Activated naive CD4-positive, alpha-beta T cell treated with anti-CD3 and anti-CD28 coated beads, Interleukin-2, amount 50 U/mL, for 72 hours (primary cell): Measurements from ENCODE around the gene DYNLT1. TPM values are rescaled to one million over a fixed set of nuclear protein-coding genes. Genes with fewer than 3 reads are reported as not detected.

Experiments
- ATAC-seq, 2 donors: fragments of 150-1000 bp; cut with Tn5 transposase; 2 replicates each; pipeline ENCODE4 v1.10.0; 2021; ENCODE audit warnings: mild to moderate bottlenecking in 2 of 2, moderate library complexity in 2 of 2
- DNase-seq, 2 donors: peaks; one replicate each; pipeline ENCODE4 v3.0.0; 2021 to 2022; ENCODE audit warnings: low spot score in 2 of 2
- H3K27ac Mint-ChIP-seq, 2 donors: one replicate each; pipeline ENCODE4 v1.8.0; 2022; ENCODE audit warnings: mild to moderate bottlenecking in 2 of 2, mixed read lengths in 2 of 2
- H3K36me3 Mint-ChIP-seq, 2 donors: one replicate each; pipeline ENCODE4 v1.8.0; 2022; ENCODE audit warnings: mixed read lengths in 2 of 2
- H3K9me3 Mint-ChIP-seq, 2 donors: one replicate each; pipeline ENCODE4 v1.8.0; 2022; ENCODE audit warnings: mixed read lengths in 2 of 2
- total RNA-seq, 2 donors: library from RNA; stranded (reverse); gene quantifications; one replicate each; pipeline ENCODE4 v1.2.3, GENCODE V29; 2022

Gene DYNLT1
- total RNA-seq, 2 donors from 2014 or later, result 51.4 to 91.0 TPM

DNA sequence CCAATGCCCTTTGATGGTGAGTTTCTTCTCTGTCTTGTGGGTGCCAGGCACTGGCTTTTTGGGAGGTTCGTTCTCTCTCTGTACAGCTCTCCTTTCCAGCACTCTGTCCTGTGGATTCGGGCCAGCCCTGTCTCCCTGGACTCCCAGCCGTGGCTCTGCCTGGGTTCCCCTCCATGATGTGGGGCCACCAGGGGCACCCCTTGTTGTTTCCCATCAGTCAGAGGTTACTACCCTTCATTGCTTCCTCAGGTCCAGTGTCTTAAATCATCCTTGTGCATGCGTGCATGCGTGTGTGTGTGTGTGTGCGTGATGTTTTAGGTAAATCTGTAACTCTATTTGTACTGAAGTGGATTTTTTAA, 40.5 kb downstream of the DYNLT1 start:
- ATAC-seq (no peak), DNase-seq (no peak)
- Mint-ChIP-seq H3K9me3 (no peaks in the 10 kb centered on the region), H3K27ac (peak overlapping the region in 1 of 2 donors; percentile 21), H3K36me3 (peaks cover 9 to 10% of the 10 kb centered on the region in 2 donors)

DNA sequence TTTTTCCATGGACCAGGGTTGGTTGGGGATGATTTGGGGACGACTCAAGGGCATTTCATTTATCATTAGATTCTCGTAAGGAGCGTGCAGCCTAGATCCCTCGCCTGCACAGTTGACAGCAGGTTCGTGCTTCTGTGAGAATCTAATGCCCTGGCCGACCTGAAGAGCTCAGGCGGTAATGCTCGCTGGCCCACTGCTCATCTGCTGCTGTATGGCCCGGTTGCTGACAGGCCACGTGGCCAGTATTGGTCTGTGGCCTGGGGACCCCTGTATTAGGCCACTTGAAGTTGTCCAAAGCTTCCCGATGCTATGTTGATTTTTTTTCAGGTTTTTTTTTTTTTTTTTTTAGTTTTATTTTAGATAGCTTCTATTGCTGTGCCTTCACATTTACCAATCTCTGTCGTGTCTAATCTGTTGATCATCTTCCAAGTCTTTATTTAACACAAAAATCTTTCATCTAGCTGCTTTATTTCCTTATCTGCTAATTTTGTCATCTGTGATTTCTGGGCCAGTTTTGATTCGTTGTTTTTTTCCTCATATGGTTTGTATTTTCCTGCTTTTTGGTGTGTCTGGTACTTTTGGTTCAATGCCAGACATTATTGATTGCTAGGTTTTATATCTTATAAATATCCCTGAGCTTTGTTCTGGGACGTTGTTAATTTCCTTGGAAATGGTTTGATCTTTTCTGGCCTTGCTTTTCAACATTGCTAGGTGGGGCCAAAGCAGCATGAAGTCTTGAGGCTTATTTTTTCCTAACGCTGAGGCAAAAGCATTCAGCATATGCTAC, 41.1 kb downstream of the DYNLT1 start:
- no peak for ATAC-seq

DNA sequence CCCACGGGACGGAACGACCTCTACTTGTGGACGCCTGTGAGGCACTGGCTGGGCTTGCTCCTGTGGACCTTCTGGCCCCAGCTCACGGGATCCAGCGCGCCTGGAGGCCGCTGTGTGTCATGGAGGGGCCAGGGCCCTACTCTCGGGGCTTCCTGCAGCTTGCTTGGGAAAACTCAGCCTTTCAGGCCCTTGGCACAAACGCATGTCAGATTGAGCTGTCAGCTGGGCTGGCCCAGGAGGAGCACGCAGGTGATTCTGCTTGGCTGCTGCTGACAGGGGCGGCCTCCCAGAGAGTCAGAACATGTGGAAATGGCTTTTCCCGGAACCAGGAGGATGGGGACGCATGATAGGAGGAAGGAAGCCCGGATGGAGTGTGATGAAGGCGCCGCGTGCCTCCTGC, 44.9 kb downstream of the DYNLT1 start:
- no peak for ATAC-seq
- H3K9me3 Mint-ChIP-seq, result no peaks in the 10 kb centered on the region
- H3K36me3 Mint-ChIP-seq, result peaks cover 0 to 5% of the 10 kb centered on the region in 2 donors

More for the DNA sequence above, 41.1 kb downstream of the DYNLT1 start:
- H3K27ac Mint-ChIP-seq, result peak overlapping the region; percentile 21 to 22
- H3K9me3 Mint-ChIP-seq, result no peaks in the 10 kb centered on the region
- no peak for DNase-seq
- peaks cover 9 to 10% of the 10 kb centered on the region in 2 donors for H3K36me3 Mint-ChIP-seq

DNA sequence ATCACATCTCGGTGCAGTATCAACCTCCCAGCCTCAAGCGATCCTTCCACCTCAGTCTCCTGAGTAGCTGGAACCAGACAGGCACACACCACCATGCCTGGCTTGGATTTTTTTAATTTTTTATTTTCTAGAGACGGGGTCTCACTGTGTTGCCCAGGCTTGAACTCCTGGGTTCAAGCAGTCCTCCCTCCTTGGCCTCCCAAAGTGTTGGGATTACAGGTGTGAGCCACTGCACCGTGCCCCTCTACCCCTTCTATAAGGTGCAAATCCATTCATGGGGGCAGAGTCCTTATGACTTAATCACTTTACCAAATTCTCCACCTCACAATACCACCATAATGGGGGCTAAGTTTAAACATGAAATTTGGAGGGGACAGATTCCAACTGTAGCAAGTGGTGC, 47.0 kb downstream of the DYNLT1 start:
- H3K9me3 Mint-ChIP-seq, result no peaks in the 10 kb centered on the region
- no peak for DNase-seq
- no peak for ATAC-seq
- H3K36me3 Mint-ChIP-seq, result peaks cover 0 to 5% of the 10 kb centered on the region in 2 donors
- H3K27ac Mint-ChIP-seq, result peak overlapping the region; percentile 17 to 66

More for the DNA sequence above, 44.9 kb downstream of the DYNLT1 start:
- no peak for DNase-seq
- H3K27ac Mint-ChIP-seq, result peak overlapping the region in 1 of 2 donors; percentile 70

DNA sequence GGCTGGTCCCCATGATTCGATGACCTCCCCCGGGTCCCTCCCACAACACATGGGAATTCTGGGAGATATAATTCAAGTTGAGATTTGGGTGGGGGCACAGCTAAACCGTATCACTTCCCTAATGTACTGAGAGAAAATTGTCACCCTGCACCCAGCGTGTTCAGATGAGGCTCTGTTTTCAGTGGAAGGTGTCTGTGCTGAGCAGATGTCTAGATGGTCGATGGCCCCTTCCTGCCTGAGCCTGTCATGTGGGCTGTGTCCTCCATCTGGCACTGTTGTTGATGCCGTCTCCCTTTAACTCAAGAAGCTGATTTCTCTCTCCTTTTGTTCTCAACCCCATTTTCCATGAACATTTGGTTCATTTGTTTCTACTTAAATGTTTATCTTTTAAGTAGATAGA, 47.7 kb downstream of the DYNLT1 start:
- DNase-seq (no peak), ATAC-seq (no peak)
- peak overlapping the region in 1 of 2 donors; percentile 66 for H3K27ac Mint-ChIP-seq
- H3K36me3 Mint-ChIP-seq, result peaks cover 2 to 5% of the 10 kb centered on the region in 2 donors
- H3K9me3 Mint-ChIP-seq, result no peaks in the 10 kb centered on the region

DNA sequence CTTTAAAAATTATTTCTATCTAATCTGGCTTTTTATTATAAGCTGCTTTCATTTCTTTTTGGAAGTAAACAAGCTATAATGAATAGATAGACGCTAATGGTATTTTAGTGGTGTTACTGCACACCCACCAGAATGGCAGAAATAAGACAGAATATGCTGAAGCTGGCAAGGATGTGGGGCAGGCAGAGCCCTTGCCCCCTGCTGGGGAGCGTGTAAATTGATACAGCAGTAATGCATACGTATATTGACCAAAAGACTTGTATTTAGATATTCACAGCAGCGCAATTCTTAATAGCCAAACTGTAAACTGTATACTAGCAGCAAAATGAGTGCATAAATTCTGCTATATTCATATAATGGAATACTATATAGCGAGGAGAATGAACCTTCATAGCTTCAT, 49.3 kb downstream of the DYNLT1 start:
- Mint-ChIP-seq H3K27ac (peak overlapping the region; percentile 31 to 75), H3K36me3 (peaks cover 11 to 14% of the 10 kb centered on the region in 2 donors), H3K9me3 (no peaks in the 10 kb centered on the region)
- ATAC-seq (no peak), DNase-seq (no peak)

DNA sequence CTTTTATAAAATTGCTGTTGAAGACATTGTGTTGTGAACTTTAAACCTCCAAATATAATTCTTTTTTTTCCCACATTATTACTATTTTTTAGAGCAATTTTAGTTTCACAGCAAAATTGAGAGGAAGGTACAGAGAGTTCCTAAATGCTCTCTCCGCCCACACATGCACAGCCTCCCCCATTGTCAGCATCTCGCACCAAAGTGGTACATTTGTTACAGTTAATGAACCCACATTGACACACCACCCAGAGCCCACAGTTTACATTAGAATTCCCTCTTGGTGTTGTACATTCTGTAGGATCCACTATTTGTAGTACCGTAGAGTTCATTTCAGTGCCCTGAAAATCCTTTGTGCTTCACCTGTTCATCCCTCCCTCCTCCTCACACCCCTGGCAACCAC, 50.9 kb downstream of the DYNLT1 start:
- DNase-seq, result no peak
- peaks cover 11 to 14% of the 10 kb centered on the region in 2 donors for H3K36me3 Mint-ChIP-seq
- no peaks in the 10 kb centered on the region for H3K9me3 Mint-ChIP-seq
- no peak overlapping the region for H3K27ac Mint-ChIP-seq
- no peak for ATAC-seq

DNA sequence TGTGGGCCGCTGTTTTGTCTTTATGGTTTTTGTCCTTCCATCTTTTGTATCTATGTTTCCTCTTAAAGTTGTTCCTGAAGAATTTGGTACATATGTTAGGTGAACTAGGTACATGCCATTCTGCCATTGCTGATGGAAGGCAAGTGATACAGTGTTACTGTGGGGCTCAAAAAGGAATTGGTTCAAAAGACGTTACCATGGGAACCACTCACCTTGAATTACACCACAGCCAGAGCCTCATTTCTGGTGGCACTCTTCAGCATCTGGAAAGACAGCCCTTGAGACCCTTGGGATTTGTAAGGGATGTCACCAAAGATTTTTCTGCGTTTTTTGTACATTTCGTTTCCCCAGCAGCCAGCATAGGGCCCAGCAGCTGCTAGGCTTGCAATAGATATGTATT, 52.7 kb downstream of the DYNLT1 start:
- Mint-ChIP-seq H3K36me3 (peaks cover 11 to 14% of the 10 kb centered on the region in 2 donors), H3K27ac (peak overlapping the region; percentile 27 to 93), H3K9me3 (no peaks in the 10 kb centered on the region)
- ATAC-seq (peak in 1 of 2 donors; percentile 12), DNase-seq (no peak)

DNA sequence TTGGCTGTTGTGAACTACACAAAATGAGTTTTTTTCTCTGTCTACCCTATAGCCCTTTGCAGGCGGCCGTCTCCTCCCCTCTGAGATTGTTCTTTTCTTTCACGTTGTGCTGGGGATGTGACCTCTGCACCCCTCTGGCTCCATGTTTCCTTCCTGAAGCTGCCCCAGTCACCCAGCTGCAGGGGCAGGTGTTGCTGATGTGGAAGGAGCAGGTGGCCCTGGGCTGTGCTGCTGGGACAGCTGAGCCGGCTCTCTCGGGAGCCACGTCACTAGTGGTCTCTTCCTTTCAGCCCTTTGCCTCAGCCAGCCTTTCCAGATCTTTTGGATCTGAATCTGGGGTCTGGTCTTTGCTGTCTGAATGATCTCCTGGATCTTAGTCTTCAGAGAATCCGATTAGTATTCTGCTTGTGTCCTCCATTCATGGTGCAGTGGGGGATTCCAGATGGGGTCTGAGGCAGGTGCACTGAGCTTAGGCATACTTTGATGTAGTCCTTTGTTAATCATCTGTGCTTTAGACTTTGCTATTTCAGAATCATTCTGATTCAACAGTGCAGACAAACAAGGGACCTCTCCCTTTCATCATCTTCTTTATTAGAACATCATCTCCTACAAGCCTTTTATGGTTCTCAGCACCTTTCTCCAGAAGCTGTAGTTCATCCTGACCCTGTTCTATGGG, 53.3 kb downstream of the DYNLT1 start:
- Mint-ChIP-seq H3K36me3 (peaks cover 11 to 14% of the 10 kb centered on the region in 2 donors), H3K9me3 (no peaks in the 10 kb centered on the region), H3K27ac (peak overlapping the region; percentile 27 to 93)
- DNase-seq, result no peak
- peak; percentile 33 to 91 for ATAC-seq

DNA sequence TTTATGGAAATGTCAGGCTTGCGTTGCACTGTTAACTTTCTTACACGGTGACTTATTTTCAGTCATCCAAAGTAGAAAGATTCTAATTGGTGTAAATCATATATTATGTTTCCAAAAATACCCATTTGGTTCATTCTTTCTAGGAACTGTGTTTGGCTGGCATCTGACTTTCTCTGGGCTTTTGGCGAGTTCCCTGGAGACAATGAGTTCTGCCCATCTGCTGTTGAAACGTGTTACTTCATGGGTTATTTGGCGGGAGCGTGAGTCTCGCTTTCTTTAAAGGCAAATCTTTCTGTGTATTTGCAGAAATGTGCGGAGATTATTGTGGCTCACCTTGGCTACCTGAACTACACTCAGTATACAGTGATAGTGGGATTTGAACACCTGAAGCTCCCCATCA, 55.2 kb downstream of the DYNLT1 start:
- Mint-ChIP-seq H3K27ac (no peak overlapping the region), H3K9me3 (no peaks in the 10 kb centered on the region), H3K36me3 (peaks cover 15 to 20% of the 10 kb centered on the region in 2 donors)
- no peak for DNase-seq
- ATAC-seq, result no peak

DNA sequence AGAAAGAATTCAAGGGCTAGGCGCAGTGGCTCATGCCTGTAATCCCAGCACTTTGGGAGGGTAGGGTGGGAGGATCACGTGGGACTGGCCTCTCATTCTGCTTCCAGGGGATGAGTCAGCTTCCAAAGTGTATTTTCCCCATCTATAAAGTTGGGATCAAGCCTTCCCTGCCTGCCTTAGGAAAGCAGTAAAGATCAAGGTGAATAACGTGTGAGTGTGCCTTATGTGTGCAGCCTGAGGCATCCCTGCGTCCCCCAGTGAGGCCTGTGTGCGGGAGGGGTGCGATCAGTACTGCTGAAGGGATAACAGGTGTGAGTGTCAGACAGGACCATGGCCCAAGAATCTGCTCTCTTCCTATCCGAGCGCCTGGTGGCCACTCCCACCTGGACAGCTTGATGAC, 57.9 kb downstream of the DYNLT1 start:
- Mint-ChIP-seq H3K9me3 (no peaks in the 10 kb centered on the region), H3K36me3 (peaks cover 21 to 27% of the 10 kb centered on the region in 2 donors), H3K27ac (peak overlapping the region in 1 of 2 donors; percentile 82)
- DNase-seq, result no peak
- ATAC-seq, result no peak

Other genes with a start within 250 kb of the DYNLT1 start
- gene TMEM181, start 84.7 kb downstream of the DYNLT1 start, total RNA-seq, result 10 to 100 TPM; 11.9 to 12.3 TPM
- 100 to 1,000 TPM; 122 to 143 TPM for gene SYTL3, start 5.3 kb upstream of the DYNLT1 start, total RNA-seq
- gene EZR, start 174.6 kb upstream of the DYNLT1 start, total RNA-seq, result 100 to 1,000 TPM; 187 to 207 TPM